Measurements from ENCODE around the gene LSP1.

DNA sequence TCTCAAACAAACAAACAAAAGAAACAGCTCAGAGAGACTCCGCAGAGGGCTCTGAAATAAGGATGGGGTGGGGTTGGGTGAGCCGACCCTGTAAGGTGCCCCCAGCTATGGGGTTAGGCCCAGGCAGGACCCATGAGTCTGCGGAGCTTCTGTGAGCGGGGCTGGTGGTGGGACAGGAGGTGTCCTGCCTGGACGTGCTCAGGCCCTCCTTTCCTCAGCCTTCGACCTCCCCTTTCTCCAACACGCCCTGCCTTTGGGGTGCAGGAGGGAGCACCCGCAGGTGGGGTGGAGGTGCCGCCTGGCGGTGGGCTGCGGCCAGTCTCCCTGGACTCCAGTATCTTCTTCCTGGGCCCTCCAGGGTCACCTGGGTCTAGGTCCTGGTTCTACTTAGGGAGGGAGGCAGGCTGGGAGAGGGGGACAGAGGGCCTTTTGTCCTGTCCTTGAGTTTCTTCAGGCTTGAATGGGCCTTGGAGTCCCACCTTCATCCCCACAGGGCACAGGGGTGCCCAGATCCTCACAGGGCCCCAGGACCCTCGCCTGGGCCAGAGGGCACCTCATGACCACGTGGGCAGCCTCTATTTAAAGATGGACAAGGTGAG, 26.6 kb downstream of the LSP1 start:
- TF ChIP-seq POLR2AphosphoS5 (IDR thresholded peaks at IDR 0.05): no peak
- TF ChIP-seq, protein P1, sequence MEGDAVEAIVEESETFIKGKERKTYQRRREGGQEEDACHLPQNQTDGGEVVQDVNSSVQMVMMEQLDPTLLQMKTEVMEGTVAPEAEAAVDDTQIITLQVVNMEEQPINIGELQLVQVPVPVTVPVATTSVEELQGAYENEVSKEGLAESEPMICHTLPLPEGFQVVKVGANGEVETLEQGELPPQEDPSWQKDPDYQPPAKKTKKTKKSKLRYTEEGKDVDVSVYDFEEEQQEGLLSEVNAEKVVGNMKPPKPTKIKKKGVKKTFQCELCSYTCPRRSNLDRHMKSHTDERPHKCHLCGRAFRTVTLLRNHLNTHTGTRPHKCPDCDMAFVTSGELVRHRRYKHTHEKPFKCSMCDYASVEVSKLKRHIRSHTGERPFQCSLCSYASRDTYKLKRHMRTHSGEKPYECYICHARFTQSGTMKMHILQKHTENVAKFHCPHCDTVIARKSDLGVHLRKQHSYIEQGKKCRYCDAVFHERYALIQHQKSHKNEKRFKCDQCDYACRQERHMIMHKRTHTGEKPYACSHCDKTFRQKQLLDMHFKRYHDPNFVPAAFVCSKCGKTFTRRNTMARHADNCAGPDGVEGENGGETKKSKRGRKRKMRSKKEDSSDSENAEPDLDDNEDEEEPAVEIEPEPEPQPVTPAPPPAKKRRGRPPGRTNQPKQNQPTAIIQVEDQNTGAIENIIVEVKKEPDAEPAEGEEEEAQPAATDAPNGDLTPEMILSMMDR (IDR thresholded peaks at IDR 0.05; ENCODE audit: poor library complexity, severe bottlenecking): no peak
- TF ChIP-seq, protein P2, sequence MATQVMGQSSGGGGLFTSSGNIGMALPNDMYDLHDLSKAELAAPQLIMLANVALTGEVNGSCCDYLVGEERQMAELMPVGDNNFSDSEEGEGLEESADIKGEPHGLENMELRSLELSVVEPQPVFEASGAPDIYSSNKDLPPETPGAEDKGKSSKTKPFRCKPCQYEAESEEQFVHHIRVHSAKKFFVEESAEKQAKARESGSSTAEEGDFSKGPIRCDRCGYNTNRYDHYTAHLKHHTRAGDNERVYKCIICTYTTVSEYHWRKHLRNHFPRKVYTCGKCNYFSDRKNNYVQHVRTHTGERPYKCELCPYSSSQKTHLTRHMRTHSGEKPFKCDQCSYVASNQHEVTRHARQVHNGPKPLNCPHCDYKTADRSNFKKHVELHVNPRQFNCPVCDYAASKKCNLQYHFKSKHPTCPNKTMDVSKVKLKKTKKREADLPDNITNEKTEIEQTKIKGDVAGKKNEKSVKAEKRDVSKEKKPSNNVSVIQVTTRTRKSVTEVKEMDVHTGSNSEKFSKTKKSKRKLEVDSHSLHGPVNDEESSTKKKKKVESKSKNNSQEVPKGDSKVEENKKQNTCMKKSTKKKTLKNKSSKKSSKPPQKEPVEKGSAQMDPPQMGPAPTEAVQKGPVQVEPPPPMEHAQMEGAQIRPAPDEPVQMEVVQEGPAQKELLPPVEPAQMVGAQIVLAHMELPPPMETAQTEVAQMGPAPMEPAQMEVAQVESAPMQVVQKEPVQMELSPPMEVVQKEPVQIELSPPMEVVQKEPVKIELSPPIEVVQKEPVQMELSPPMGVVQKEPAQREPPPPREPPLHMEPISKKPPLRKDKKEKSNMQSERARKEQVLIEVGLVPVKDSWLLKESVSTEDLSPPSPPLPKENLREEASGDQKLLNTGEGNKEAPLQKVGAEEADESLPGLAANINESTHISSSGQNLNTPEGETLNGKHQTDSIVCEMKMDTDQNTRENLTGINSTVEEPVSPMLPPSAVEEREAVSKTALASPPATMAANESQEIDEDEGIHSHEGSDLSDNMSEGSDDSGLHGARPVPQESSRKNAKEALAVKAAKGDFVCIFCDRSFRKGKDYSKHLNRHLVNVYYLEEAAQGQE (IDR thresholded peaks at IDR 0.05; ENCODE audit: borderline replicate concordance): no peak
- TF ChIP-seq EZH2 (IDR thresholded peaks at IDR 0.05; ENCODE audit: borderline replicate concordance, insufficient read depth, low read length, poor library complexity, severe bottlenecking): no peak
- TF ChIP-seq EP300 (conservative IDR thresholded peaks at IDR 0.05; ENCODE audit: poor library complexity, severe bottlenecking): no peak

Measured in neural cell (in vitro differentiated cells).